HEK293 (cell line): ENCODE data around the gene FBXW11.

Experiments used
- CTCF ChIA-PET: fragments of 350-600 bp; formaldehyde crosslinking; extraction: SDS; loops from one replicate; lab custom pipeline; 2021; ENCODE audit warnings: antibody characterized with exemption; lab: Yijun Ruan, JAX
- POLR2A ChIA-PET: fragments of 300-600 bp; formaldehyde crosslinking; extraction: SDS; loops from one replicate; lab custom pipeline; 2020; ENCODE audit warnings: antibody characterized with exemption, inconsistent platforms; lab: Yijun Ruan, JAX
- H3K27ac ChIP-seq: fragments of 200-500 bp; sonication (Bioruptor generic); 2 replicates; pipeline ENCODE4 v1.5.1; 2014; ENCODE audit warnings: low read depth, low read length, control low read depth, inconsistent platforms; ENCODE audit errors: extremely low read depth
- H3K36me3 ChIP-seq, 2 experiments: fragments of 200-500 bp in 1 of 2; sonication (Bioruptor generic) in 1 of 2; 1 replicate in 1 of 2; 2 replicates in 1 of 2; pipeline ENCODE4 v1.5.1; 2014 to 2017; ENCODE audit warnings: inconsistent platforms in 2 of 2, low read length in 2 of 2; ENCODE audit not compliant: control insufficient read depth in 2 of 2, insufficient read depth in 1 of 2
- H3K4me1 ChIP-seq: fragments of 200-500 bp; sonication (Bioruptor generic); 2 replicates; pipeline ENCODE4 v1.5.1; 2014; ENCODE audit warnings: mild to moderate bottlenecking, low read length, inconsistent platforms; ENCODE audit not compliant: control insufficient read depth, insufficient read depth
- H3K4me3 ChIP-seq: 2 replicates; pipeline ENCODE4 v1.5.1; 2011; ENCODE audit warnings: low read depth, mild to moderate bottlenecking, control low read depth, low read length, moderate library complexity
- H3K9me3 ChIP-seq: fragments of 200-500 bp; sonication (Bioruptor generic); 2 replicates; pipeline ENCODE4 v1.5.1; 2014; ENCODE audit warnings: low read depth, low read length, inconsistent platforms; ENCODE audit not compliant: control insufficient read depth, insufficient read depth
- EGR2 ChIP-seq: fragments of 450-650 bp; formaldehyde crosslinking; IDR thresholded peaks from 2 replicates; pipeline ENCODE4 v1.5.1; 2016; ENCODE audit warnings: low read depth, missing biosample characterization, missing genetic modification characterization
- HOXD13 ChIP-seq: sonication (generic); formaldehyde crosslinking; IDR thresholded peaks from 2 replicates; pipeline ENCODE4 v1.8.0; 2022; ENCODE audit warnings: missing genetic modification reagents, borderline replicate concordance
- PBX3 ChIP-seq: sonication (generic); formaldehyde crosslinking; IDR thresholded peaks from 2 replicates; pipeline ENCODE4 v1.8.1; 2022; ENCODE audit warnings: mild to moderate bottlenecking, moderate library complexity, missing genetic modification reagents
- ZFP37 ChIP-seq: fragments of 450-650 bp; formaldehyde crosslinking; IDR thresholded peaks from 2 replicates; pipeline ENCODE4 v1.5.1; 2016; ENCODE audit warnings: missing biosample characterization, missing genetic modification characterization
- ZFP41 ChIP-seq: fragments of 450-650 bp; formaldehyde crosslinking; IDR thresholded peaks from 2 replicates; pipeline ENCODE4 v1.5.1; 2016; ENCODE audit warnings: missing biosample characterization, missing genetic modification characterization, borderline replicate concordance
- ZIC2 ChIP-seq: fragments of 450-650 bp; formaldehyde crosslinking; IDR thresholded peaks from 2 replicates; pipeline ENCODE4 v1.5.1; 2016; ENCODE audit warnings: missing biosample characterization, missing genetic modification characterization
- ZNF112 ChIP-seq: fragments of 450-650 bp; formaldehyde crosslinking; IDR thresholded peaks from 2 replicates; pipeline ENCODE4 v1.5.0; 2017; ENCODE audit warnings: missing biosample characterization, missing genetic modification characterization
- ZNF133 ChIP-seq: fragments of 450-650 bp; formaldehyde crosslinking; IDR thresholded peaks from 2 replicates; pipeline ENCODE4 v1.5.1; 2016; ENCODE audit warnings: missing biosample characterization, missing genetic modification characterization
- ZNF138 ChIP-seq: fragments of 450-650 bp; formaldehyde crosslinking; IDR thresholded peaks from 2 replicates; pipeline ENCODE4 v1.5.1; 2016; ENCODE audit warnings: missing biosample characterization, missing genetic modification characterization, borderline replicate concordance
- ZNF221 ChIP-seq: fragments of 450-650 bp; formaldehyde crosslinking; IDR thresholded peaks from 2 replicates; pipeline ENCODE4 v1.5.1; 2017; ENCODE audit warnings: missing biosample characterization, missing genetic modification characterization, borderline replicate concordance
- ZNF223 ChIP-seq: fragments of 450-650 bp; formaldehyde crosslinking; IDR thresholded peaks from 2 replicates; pipeline ENCODE4 v1.5.1; 2016; ENCODE audit warnings: missing biosample characterization, missing genetic modification characterization
- ZNF239 ChIP-seq: fragments of 450-650 bp; formaldehyde crosslinking; IDR thresholded peaks from 2 replicates; pipeline ENCODE4 v1.5.1; 2016; ENCODE audit warnings: missing biosample characterization, missing genetic modification characterization
- ZNF248 ChIP-seq: fragments of 450-650 bp; formaldehyde crosslinking; IDR thresholded peaks from 2 replicates; pipeline ENCODE4 v1.5.1; 2017; ENCODE audit warnings: missing biosample characterization, missing genetic modification characterization
- ZNF292 ChIP-seq: fragments of 450-650 bp; formaldehyde crosslinking; IDR thresholded peaks from 2 replicates; pipeline ENCODE4 v1.5.1; 2016; ENCODE audit warnings: low read depth, missing biosample characterization, missing genetic modification characterization, borderline replicate concordance
- ZNF335 ChIP-seq: fragments of 450-650 bp; formaldehyde crosslinking; conservative IDR thresholded peaks from 2 replicates; pipeline ENCODE4 v1.5.1; 2016; ENCODE audit warnings: missing biosample characterization, missing genetic modification characterization
- ZNF510 ChIP-seq: fragments of 450-650 bp; formaldehyde crosslinking; IDR thresholded peaks from 2 replicates; pipeline ENCODE4 v1.5.1; 2018; ENCODE audit warnings: mild to moderate bottlenecking, missing genetic modification characterization, missing biosample characterization; ENCODE audit not compliant: insufficient replicate concordance
- ZNF513 ChIP-seq: fragments of 450-650 bp; IDR thresholded peaks from 2 replicates; pipeline ENCODE4 v1.5.1; 2018; ENCODE audit warnings: missing biosample characterization, missing genetic modification characterization
- ZNF514 ChIP-seq: fragments of 450-650 bp; formaldehyde crosslinking; IDR thresholded peaks from 2 replicates; pipeline ENCODE4 v1.5.1; 2016; ENCODE audit warnings: missing biosample characterization, missing genetic modification characterization
- ZNF645 ChIP-seq: fragments of 450-650 bp; formaldehyde crosslinking; IDR thresholded peaks from 2 replicates; pipeline ENCODE4; 2016; ENCODE audit warnings: missing biosample characterization, missing genetic modification characterization
- ZNF654 ChIP-seq: fragments of 450-650 bp; formaldehyde crosslinking; IDR thresholded peaks from 2 replicates; pipeline ENCODE4 v1.5.1; 2016; ENCODE audit warnings: low read depth, missing biosample characterization, missing genetic modification characterization
- ZNF701 ChIP-seq: fragments of 450-650 bp; formaldehyde crosslinking; IDR thresholded peaks from 2 replicates; pipeline ENCODE4 v1.5.1; 2016; ENCODE audit warnings: missing biosample characterization, missing genetic modification characterization
- ZXDB ChIP-seq: fragments of 450-650 bp; formaldehyde crosslinking; IDR thresholded peaks from 2 replicates; pipeline ENCODE4 v1.5.1; 2016; ENCODE audit warnings: missing biosample characterization, missing genetic modification characterization
- TF ChIP-seq, protein P1 (sequence below): fragments of 450-650 bp; formaldehyde crosslinking; IDR thresholded peaks from 2 replicates; pipeline ENCODE4 v1.5.1; 2016; ENCODE audit warnings: missing biosample characterization, missing genetic modification characterization
- TF ChIP-seq, protein P2 (sequence below): fragments of 450-650 bp; formaldehyde crosslinking; IDR thresholded peaks from 2 replicates; pipeline ENCODE4 v1.5.1; 2016; ENCODE audit warnings: missing biosample characterization, missing genetic modification characterization

Gene FBXW11

DNA sequence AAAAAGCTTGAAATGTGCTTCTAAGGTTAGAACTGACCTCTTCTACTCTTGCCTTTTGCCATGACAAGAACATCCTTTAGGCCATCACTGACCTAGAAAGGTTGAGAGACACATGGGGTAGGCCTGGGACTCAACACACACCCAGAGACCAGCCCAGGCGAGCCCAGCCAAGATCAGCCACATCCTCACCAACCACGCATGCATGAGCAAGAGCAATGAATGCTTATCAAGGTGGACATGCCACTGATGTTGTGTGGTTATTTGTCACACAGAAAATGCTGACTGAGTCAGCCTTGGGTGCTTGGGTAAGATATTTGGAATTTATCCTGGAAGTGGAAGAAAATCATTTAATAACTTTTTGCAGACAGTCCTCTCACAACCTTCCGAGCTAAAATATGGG is 181.4 kb downstream of the FBXW11 start:
- POLR2A ChIA-PET, result no interaction called here
- Histone ChIP-seq H3K27ac (no peak overlapping the region), H3K9me3 (no peaks in the 10 kb centered on the region), H3K4me1 (0 out of 2 replicates have a peak, but pooled peaks cover 5% of the 10 kb centered on the region), H3K36me3 (no peaks in the 10 kb centered on the region)
- TF ChIP-seq ZIC2 (tag by site-specific recombination) (no peak), ZNF513 (tag by site-specific recombination) (no peak), ZNF248 (no peak), ZNF239 (tag by site-specific recombination) (no peak), ZXDB (tag by site-specific recombination) (no peak), ZNF292 (tag by site-specific recombination) (no peak), PBX3 (CRISPR knock-in tag) (no peak), EGR2 (no peak), ZNF138 (tag by site-specific recombination) (no peak), ZNF223 (tag by site-specific recombination) (no peak), ZNF112 (no peak), ZFP41 (tag by site-specific recombination) (no peak), ZNF654 (no peak), ZNF645 (tag by site-specific recombination) (no peak)
- TF ChIP-seq, all 188 proteins: peak for 0
- CTCF ChIA-PET, result interaction anchor here (1.1 kb wide), 1 partner anchor 14 kb away, joined by 3 read pairs; no protein-coding TSS in a partner anchor
- H3K4me3 ChIP-seq, result no peak overlapping the region

GRCh38 chr5:171823269-171823668 is 183.2 kb downstream of the FBXW11 start:
- ChIA-PET POLR2A (no interaction called here), CTCF (interaction anchor here (0.7 kb wide), 1 partner anchor 15 kb away, joined by 3 read pairs; no protein-coding TSS in a partner anchor)
- Histone ChIP-seq H3K4me3 (no peak overlapping the region), H3K36me3 (no peaks in the 10 kb centered on the region), H3K27ac (no peak overlapping the region), H3K9me3 (no peaks in the 10 kb centered on the region), H3K4me1 (0 out of 2 replicates have a peak, but pooled peaks cover 5% of the 10 kb centered on the region)
- TF ChIP-seq ZNF514 (tag by site-specific recombination) (no peak), ZFP41 (tag by site-specific recombination) (no peak), ZNF221 (tag by site-specific recombination) (no peak), ZNF133 (no peak), ZNF335 (tag by site-specific recombination) (no peak), ZNF510 (tag by site-specific recombination) (no peak), HOXD13 (no peak), ZNF701 (tag by site-specific recombination) (no peak), ZFP37 (no peak)
- TF ChIP-seq, protein P1, sequence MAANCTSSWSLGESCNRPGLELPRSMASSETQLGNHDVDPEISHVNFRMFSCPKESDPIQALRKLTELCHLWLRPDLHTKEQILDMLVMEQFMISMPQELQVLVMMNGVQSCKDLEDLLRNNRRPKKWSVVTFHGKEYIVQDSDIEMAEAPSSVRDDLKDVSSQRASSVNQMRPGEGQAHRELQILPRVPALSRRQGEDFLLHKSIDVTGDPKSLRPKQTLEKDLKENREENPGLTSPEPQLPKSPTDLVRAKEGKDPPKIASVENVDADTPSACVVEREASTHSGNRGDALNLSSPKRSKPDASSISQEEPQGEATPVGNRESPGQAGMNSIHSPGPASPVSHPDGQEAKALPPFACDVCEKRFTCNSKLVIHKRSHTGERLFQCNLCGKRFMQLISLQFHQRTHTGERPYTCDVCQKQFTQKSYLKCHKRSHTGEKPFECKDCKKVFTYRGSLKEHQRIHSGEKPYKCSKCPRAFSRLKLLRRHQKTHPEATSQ (tag by site-specific recombination), result no peak
- TF ChIP-seq, protein P2, sequence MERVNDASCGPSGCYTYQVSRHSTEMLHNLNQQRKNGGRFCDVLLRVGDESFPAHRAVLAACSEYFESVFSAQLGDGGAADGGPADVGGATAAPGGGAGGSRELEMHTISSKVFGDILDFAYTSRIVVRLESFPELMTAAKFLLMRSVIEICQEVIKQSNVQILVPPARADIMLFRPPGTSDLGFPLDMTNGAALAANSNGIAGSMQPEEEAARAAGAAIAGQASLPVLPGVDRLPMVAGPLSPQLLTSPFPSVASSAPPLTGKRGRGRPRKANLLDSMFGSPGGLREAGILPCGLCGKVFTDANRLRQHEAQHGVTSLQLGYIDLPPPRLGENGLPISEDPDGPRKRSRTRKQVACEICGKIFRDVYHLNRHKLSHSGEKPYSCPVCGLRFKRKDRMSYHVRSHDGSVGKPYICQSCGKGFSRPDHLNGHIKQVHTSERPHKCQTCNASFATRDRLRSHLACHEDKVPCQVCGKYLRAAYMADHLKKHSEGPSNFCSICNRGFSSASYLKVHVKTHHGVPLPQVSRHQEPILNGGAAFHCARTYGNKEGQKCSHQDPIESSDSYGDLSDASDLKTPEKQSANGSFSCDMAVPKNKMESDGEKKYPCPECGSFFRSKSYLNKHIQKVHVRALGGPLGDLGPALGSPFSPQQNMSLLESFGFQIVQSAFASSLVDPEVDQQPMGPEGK (tag by site-specific recombination), result no peak
